MG63 (cell line): ENCODE results near the gene BTRC. TPM values are rescaled to one million over a fixed set of nuclear protein-coding genes. Genes with fewer than 3 reads are reported as not detected.

Source experiments
- DNase-seq: peaks from one replicate; pipeline ENCODE4 v3.0.0-alpha.2; 2020
- H3K27me3 ChIP-seq: fragments of 250-450 bp; sonication (Bioruptor Pico); 2 replicates; pipeline ENCODE4 v1.5.1; 2020; ENCODE audit warnings: mild to moderate bottlenecking, moderate library complexity
- H3K36me3 ChIP-seq: fragments of 250-450 bp; sonication (Bioruptor Pico); 2 replicates; pipeline ENCODE4 v1.5.1; 2020; ENCODE audit warnings: mild to moderate bottlenecking, moderate library complexity
- H3K4me3 ChIP-seq: fragments of 250-450 bp; sonication (Bioruptor Pico); 2 replicates; pipeline ENCODE4 v1.5.1; 2020; ENCODE audit warnings: mild to moderate bottlenecking, moderate library complexity
- H3K9me3 ChIP-seq: fragments of 250-450 bp; sonication (Bioruptor Pico); 2 replicates; pipeline ENCODE4 v1.5.1; 2020; ENCODE audit warnings: mild to moderate bottlenecking, moderate library complexity
- total RNA-seq: library from RNA; depleted of rRNA; stranded (reverse); fragments of >200 nt; shearing (Covaris generic); gene quantifications from 2 replicates; pipeline ENCODE4 v1.2.3, GENCODE V29; 2014; ENCODE audit warnings: low replicate concordance

BTRC gene
- total RNA-seq, 1 experiment from 2014 or later, result 3.4 TPM

DNA sequence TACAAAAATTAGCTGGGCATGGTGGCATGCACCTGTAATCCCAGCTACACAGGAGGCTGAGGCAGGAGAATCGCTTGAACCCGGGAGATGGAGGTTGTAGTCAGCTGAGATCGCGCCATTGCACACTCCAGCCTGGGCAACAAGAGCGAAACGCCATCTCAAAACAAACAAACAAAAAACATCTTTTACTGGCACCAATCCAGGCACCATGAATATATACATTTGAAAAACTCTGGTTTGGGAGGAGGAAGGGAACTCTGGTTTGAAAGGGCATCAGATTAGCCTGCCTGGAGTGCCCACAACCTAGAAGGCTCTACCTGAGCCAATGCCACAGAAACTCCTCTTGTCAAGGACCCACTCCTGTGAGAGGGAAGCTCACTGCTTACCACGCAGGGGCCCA is 218.2 kb downstream of the BTRC start:
- H3K4me3 ChIP-seq, result no peak overlapping the region
- H3K9me3 ChIP-seq, result peaks cover 4% of the 10 kb centered on the region
- H3K27me3 ChIP-seq, result no peaks in the 10 kb centered on the region
- H3K36me3 ChIP-seq, result no peaks in the 10 kb centered on the region
- DNase-seq, result no peak

DNA sequence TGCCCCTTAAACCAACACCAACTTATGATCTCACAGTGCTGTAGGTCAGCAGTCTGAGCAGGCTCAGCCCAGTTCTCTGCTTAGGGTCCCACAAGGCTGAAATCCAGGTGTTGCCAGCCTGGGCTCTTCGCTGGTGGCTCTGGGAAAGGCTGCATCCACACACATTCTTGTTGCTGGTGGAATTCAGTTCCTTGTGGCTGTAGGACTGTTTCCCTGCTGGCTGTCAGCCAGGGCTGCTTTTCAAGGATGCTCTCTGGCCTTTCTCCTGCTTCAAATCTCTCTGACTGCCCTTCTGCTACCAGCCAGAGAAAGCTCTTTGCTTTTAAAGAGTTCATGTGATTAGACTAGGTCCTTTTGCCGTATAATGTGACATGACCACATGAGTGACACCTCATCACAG is 218.8 kb downstream of the BTRC start:
- DNase-seq, result no peak
- H3K4me3 ChIP-seq, result no peak overlapping the region
- H3K27me3 ChIP-seq, result no peaks in the 10 kb centered on the region
- H3K9me3 ChIP-seq, result peaks cover 4% of the 10 kb centered on the region
- H3K36me3 ChIP-seq, result no peaks in the 10 kb centered on the region

DNA sequence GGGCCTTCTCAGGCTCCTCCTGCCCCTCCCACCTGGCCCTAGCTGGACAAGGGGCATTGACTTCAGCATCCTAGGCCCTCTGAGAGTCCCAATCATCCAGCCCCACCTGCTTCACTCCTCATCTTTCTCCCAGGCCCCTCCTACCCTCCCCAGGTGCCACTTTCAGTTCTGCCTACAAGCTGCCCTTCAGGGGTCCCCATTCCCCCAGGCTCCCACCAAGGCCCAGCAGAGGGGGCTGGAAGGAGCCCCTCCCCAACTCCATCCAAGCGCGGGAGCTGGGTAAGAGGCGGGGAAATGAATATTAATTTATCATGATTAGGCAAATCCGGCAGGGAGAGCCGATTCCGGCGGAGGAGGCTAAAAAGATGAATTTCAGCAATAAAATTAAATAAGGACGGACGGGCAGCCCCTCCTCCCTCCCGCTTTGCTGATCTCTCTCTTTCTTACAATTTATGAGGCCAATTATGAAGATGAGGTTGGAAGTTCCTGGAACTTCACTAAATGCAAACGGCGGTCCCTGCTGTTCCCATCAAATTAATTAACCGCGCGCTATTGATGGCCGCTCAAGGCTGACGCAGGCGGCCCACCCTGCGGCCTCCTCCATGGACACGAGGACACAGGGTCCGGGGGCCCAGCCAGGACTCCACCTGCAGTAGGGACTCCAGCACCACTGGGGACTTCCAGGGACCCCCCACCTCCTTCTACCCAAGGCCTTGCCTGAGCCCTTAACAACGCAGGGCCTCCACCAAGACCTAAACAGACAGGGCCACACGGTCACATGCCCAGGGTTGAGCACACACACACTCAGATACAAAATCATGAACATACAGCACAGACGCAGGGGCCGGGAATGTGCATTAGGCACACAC is 220.2 kb downstream of the BTRC start:
- H3K4me3 ChIP-seq, result no peak overlapping the region
- no peaks in the 10 kb centered on the region for H3K27me3 ChIP-seq
- no peaks in the 10 kb centered on the region for H3K36me3 ChIP-seq
- DNase-seq, result no peak
- H3K9me3 ChIP-seq, result peaks cover 4% of the 10 kb centered on the region

DNA sequence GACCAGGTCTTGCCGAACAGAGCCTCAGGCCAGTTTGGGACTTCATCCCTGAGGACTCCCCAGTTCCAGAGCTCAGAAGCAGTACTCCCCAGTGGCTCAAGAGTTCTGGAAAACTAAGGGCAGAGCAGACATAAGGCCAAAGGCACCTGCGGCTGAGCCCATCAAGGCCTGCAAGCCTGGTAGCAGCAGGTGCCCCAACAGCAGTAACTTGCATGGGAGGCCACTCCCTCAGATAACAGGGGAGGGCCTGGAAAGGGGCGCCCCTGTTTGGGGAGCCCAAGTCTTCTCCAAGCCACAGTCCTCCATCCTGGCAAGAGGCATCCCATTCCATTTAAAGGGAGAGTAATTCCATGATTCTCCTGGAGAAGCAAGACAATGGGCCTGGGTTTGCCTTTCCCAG is 221.1 kb downstream of the BTRC start:
- DNase-seq, result no peak
- Histone ChIP-seq H3K36me3 (no peaks in the 10 kb centered on the region; the same call in 1 of the 2 replicates), H3K4me3 (no peak overlapping the region), H3K9me3 (peaks cover 4% of the 10 kb centered on the region), H3K27me3 (no peaks in the 10 kb centered on the region)

DNA sequence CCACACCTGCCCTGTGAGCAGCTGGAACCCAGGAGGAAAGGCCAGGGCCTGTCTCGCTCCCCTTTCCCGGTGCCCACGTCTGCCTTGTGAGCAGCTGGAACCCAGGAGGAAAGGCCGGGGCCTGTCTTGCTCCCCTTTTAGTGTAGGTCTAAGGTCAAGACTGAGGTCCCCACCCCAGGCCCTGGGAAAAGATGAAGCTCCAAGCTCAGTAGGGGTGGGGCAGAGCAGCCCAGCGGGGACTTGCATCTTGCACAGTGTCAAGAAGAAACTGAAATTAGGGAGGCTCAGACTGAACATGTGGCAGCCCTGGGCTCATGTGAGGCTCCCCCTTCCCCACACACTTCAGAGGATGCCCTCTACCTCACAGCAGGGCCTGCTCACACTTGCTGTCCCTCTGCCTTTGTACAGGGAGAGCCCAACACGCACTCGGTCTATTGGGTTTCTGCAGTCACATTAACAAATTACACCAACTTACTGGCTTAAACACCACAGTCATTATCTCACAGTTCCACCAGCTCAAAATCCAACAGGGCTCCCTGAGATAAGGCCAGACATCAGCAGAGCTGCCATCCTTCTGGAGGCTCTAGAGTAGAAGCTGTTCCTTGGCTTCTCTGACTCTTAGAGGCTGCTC is 221.7 kb downstream of the BTRC start:
- no peak for DNase-seq
- Histone ChIP-seq H3K36me3 (no peaks in the 10 kb centered on the region; the same call in 1 of the 2 replicates), H3K4me3 (no peak overlapping the region), H3K27me3 (no peaks in the 10 kb centered on the region), H3K9me3 (peaks cover 4% of the 10 kb centered on the region)

DNA sequence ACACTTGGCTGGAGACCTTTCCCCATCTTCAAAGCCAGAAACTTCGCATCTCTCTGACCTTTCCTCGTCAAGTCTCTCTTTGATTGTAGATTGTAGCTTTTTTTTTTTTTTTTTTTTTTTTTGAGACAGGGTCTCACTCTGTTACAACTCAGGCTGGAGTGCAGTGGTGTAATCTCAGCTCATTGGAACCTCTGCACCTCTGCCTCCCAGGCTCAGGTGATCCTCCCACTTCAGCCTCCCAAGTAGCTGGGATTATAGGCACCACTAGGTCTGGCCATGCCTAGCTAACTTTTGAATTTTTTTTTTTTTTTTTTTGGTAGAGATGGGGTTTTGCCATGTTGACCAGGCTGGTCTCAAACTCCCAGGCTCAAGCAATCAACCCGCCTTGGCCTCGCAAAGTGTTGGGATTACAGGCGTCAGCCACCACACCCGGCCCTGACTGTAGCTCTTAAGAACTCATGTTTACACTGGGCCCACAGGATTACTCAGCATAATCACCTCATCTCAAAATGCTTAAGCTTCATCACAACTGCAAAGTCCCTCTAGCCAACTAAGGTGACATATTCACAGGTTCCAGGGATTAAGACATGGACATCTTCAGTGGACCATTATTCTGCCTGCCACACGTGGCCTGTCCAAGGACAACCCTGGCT is 222.4 kb downstream of the BTRC start:
- DNase-seq, result peak; percentile 25
- Histone ChIP-seq H3K27me3 (no peaks in the 10 kb centered on the region), H3K36me3 (no peaks in the 10 kb centered on the region; the same call in 1 of the 2 replicates), H3K9me3 (peaks cover 4% of the 10 kb centered on the region), H3K4me3 (no peak overlapping the region)

DNA sequence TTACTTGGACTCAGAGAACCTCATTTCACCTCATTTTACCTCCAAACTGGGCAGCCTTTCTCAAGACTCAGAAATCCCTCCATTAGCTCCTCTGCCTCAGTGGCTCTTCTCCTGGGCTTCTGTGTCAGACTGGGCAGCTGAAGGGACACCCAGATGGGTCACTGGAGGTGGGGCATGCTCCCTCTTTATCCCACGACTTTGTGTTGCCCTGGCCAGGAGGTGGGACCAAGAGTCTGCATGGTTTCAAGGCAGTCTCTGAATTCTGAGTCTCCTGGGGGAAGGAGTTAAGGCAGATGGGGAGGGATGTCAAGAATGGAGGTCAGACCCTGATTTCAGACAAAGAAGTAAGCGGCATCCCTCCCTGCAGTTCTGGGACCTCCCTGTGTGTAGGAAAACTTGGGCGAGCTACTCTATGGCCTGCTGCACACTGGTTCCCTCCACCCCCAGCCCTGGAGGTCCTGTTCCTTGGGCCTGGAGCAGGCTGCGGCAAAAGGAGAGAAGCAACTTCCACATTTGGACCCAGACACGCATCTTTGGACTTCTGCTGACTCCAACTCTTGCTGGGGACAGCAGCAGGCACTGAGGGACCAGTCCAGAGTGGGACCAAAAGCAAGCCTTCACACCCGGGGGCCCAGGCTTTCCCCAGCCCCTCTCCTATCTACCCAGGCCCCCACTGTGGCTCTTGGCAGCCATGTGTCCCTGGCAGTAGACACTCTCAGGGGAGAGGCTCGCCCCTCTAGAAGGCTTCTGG is 223.3 kb downstream of the BTRC start:
- no peak for DNase-seq
- no peaks in the 10 kb centered on the region for H3K27me3 ChIP-seq
- H3K9me3 ChIP-seq, result peaks cover 4% of the 10 kb centered on the region
- H3K4me3 ChIP-seq, result no peak overlapping the region
- H3K36me3 ChIP-seq, result no peaks in the 10 kb centered on the region; the same call in 1 of the 2 replicates

DNA sequence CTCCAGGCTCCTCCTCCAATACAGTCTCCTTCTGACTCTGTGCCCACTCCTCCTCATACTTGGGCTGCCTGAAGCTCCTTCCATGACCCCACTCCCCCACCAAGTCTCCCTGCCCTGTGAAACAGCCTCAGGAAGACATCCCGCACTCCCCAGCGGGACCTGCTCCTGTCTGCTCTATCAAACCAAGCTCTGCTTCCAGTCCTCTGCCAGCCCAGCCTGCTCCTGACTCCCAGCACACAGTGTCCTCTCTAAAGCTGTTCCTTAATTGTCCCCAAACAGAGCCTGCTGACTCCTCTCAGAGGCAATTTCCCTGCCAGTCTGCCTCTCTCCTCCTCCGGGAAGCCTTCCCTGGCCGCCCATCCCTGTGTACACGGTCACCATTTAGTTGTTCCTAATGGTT is 224.2 kb downstream of the BTRC start:
- Histone ChIP-seq H3K36me3 (no peaks in the 10 kb centered on the region; the same call in 1 of the 2 replicates), H3K27me3 (no peaks in the 10 kb centered on the region), H3K4me3 (no peak overlapping the region), H3K9me3 (no peaks in the 10 kb centered on the region; the same call in 1 of the 2 replicates)
- DNase-seq, result no peak

DNA sequence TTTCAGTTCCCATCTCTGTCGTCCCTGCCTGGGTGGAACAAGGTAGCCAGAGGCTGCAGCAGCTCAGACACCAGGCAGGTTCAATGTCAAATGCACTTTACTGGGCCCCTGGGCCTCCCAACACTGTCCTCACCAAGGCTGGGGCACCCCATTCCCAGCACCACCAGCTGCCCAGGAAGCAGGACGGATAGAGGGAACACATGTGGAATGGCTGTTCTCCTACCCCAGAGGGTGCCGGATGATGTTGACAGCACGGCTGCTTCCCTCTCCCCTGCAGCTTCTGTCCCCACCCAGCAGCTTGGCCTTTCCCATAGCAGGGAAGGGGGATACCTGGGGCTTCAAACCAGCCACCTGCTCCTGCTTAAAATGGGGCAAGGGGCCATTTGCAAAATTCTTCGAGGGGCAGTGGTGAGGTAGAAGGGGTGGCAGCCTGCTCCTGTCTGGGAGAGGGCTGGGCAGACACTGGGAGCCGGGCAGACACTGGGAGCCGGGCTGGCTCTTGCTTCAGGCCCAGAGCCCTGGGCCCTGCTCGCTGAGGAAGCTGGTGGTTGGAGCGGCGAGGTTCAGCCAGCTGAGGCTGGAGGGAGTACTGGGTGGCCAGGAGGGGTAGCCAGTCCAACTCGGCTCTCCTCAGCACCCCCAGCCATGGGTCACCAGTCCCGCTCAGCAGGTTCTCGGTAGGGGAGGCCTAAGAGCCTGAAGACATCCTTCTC is 225.0 kb downstream of the BTRC start:
- DNase-seq, result no peak
- Histone ChIP-seq H3K36me3 (peaks cover 3% of the 10 kb centered on the region), H3K9me3 (no peaks in the 10 kb centered on the region), H3K27me3 (no peaks in the 10 kb centered on the region), H3K4me3 (no peak overlapping the region)

DNA sequence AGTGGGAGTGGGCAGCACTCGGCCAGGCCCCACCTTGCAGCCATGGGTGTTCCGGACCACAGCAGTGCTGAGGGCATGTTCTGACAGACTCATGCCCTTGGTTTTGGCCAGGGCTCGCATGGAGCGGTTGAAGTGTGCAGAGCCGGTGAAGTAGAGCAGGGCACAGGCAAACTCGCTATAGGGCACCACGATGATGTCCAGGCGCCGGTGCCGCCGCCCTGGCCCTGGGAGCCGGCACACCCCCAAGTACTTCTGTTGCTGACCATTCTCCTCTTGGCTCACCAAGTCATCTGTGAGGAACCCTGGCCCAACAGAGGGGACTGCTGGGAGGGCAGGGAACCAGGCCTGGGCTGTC is 225.5 kb downstream of the BTRC start:
- Histone ChIP-seq H3K4me3 (no peak overlapping the region), H3K9me3 (no peaks in the 10 kb centered on the region), H3K36me3 (peaks cover 8% of the 10 kb centered on the region), H3K27me3 (no peaks in the 10 kb centered on the region)
- no peak for DNase-seq

DNA sequence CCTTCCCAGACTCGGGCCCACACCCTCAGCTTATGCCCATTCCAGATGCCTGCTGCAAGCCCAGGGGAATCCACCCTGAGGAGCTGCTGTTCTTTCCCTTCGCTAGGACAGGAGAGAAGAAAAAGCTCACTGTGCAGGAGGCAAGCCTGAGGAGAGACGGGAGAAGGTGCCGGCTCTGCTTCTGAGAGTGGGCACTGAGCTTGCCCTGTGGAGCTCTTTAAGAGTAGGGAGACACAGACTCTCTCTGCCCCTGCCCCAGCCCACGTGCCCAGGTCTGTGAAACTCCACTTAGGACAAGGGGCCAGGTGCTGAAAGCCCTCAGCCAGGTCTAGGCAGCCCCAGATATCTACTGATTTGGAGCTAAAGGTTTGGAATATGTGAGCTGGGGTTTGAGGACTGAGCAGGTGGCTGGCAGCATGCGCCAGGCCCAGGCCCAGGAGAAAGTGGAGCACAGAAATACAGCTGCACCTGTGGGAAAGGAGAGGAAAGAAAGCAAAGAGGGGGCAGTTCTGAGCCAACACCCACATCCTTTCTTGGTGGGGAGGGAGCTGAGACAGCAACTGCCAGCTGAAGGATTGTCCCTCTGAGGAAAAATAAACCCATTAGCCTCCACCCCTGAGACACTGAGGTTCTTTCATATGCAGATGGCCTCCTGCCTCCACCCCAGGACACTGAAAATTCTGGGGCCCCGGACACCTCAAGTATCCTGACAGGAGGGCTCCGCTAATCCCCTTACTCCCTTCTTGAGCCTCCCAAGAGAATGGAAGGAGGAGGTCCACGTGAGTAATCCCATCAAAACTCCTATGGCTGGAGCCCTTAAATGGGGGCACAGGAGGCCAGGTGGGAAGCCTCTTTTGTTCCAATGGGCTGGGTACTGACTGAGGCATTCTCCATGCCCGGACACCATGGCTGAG is 226.8 kb downstream of the BTRC start:
- Histone ChIP-seq H3K27me3 (no peaks in the 10 kb centered on the region), H3K9me3 (no peaks in the 10 kb centered on the region), H3K4me3 (no peak overlapping the region), H3K36me3 (peaks cover 16% of the 10 kb centered on the region)
- DNase-seq, result no peak

DNA sequence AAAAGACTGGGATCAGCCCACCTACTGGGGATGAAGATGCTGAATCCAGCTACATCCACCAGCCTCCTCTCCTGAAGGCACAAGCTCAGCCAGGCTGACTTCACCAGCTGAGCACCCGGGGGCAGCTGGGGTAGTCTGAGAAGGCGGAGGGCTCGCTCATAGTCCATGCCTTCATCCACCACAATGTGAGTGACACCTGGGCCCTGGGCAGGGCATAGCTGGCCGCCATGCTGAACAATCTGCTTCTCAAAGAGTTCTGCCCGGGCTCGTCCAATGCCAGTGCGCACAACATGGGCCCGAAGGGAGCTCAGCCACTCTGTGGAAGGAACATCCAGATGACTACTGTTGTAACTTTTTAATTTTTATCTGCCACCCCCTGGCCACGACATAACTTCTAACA is 231.9 kb downstream of the BTRC start:
- H3K9me3 ChIP-seq, result no peaks in the 10 kb centered on the region
- H3K27me3 ChIP-seq, result no peaks in the 10 kb centered on the region
- DNase-seq, result no peak
- no peak overlapping the region for H3K4me3 ChIP-seq
- peaks cover 19% of the 10 kb centered on the region for H3K36me3 ChIP-seq

DNA sequence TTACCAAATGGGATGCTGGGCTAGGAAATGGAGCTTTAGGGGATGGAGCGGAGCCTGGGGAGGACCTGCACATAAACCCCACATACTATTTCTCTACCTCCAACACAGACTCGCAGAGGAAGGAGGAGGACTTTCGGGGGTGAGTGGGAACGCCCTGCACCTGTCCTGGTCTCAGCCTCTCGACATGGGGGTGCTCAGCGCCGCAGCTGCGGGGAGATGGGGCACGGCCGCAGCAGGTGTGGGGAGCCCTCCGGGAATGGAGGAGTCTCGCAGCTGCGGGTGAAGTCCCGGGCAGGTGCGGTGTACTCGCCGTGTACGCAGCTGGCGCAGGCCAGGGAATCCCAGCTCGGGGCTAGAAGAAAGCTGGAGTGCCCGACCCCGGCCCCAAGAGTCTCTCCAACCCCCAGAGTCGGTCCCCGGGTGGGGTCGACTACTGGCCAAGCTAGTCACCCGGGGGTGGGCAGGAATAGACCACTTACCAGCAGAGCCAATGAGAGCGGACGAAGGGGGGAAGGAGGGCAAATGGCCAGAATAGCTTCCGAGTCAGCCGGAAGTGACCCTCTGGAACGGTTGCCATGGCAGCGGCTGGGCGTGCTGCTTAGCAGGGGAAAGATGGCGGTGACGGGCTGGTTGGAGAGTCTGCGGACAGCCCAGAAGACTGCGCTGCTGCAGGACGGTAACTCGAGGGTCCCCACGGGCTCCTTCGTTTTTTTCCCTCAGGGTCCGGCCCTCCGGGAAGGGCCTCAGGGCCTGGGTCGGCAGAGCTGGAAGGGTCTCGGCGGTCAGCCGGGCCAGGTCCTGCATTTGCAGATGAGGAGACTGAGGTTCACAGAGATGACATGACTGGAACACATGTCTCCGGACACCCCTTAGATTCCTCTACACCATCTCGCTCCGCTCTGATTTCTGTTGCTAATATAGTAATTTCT is 234.0 kb downstream of the BTRC start, which contains the start of the genes DPCD and POLL:
Gene DPCD (plus strand): TSS at position 597 of the 929 bp plus-strand sequence. CDS start 16 bp downstream, at position 613.
Gene POLL (minus strand): TSS at position 533 of the 929 bp plus-strand sequence. CDS start 897 bp downstream, outside the sequence.
- Histone ChIP-seq H3K9me3 (no peaks in the 10 kb centered on the region), H3K36me3 (peaks cover 19% of the 10 kb centered on the region), H3K4me3 (peak within 1 kb of the TSS; percentile 96), H3K27me3 (no peaks in the 10 kb centered on the region)
- DNase-seq, result peak; percentile 94

DNA sequence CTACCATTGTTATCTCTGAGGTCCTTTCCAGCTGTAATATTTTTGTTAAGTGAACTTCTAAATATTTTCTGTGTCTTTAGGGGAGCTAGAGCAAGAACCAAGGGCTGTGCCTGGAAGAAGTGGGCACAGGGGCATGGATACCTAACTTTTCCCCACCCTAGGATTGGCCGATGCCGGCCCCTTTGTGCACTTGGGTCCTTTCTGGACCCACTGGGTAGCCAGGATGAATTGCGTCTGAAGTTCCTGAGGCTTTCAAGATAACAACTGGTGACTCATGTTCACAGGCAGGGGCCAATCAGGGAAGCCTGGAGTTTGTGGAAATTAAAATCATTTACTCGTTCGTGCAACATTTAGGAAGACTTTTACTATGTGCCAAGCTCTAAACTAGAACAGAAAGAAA is 234.9 kb downstream of the BTRC start:
- no peaks in the 10 kb centered on the region for H3K9me3 ChIP-seq
- peak overlapping the region; percentile 96 for H3K4me3 ChIP-seq
- no peaks in the 10 kb centered on the region for H3K27me3 ChIP-seq
- DNase-seq, result no peak
- peaks cover 17% of the 10 kb centered on the region for H3K36me3 ChIP-seq
